B cell (primary cell): ENCODE measurements around the gene SP6. TPM values are rescaled to one million over a fixed set of nuclear protein-coding genes. Genes with fewer than 3 reads are reported as not detected.

ENCODE experiments used
- ATAC-seq: fragments of 200-7000 bp; cut with Tn5 transposase; one replicate; pipeline ENCODE4 v1.10.0; 2021; ENCODE audit warnings: low read depth, mild to moderate bottlenecking, moderate number of reproducible peaks, moderate library complexity
- CTCF ChIA-PET: fragments of 350-600 bp; sonication (Branson Sonifier 250); formaldehyde crosslinking; loops from one replicate; lab custom pipeline; 2021; ENCODE audit warnings: antibody characterized with exemption, inconsistent platforms; lab: Charles Lee
- POLR2A ChIA-PET: fragments of 350-600 bp; sonication (Branson Sonifier 250); formaldehyde crosslinking; loops from one replicate; lab custom pipeline; 2021; ENCODE audit warnings: antibody characterized with exemption; lab: Charles Lee
- DNase-seq: peaks from one replicate; pipeline ENCODE4 v3.0.0; 2013
- H2AFZ ChIP-seq: 2 replicates; pipeline ENCODE4 v1.6.1; 2012; ENCODE audit warnings: mild to moderate bottlenecking, low read depth, low read length; ENCODE audit not compliant: insufficient read depth, poor library complexity, severe bottlenecking
- H3K27ac ChIP-seq, 2 donors: 1 replicate in 1 of 2; 2 replicates in 1 of 2; pipeline ENCODE4 v1.5.1; 2012 to 2013; ENCODE audit warnings: low read length in 2 of 2, mild to moderate bottlenecking in 2 of 2, moderate library complexity in 1 of 2
- H3K27me3 ChIP-seq, 4 experiments: fragments of 200-600 bp in 1 of 4; sonication (generic) in 1 of 4; replicated peaks in 1 of 4; 1 replicate in 2 of 4; 2 replicates in 2 of 4; pipeline versions ENCODE4 v1.6.1 to v1.7.0; 2013 to 2016; ENCODE audit warnings: low read length in 3 of 4, mild to moderate bottlenecking in 2 of 4, mixed read lengths in 1 of 4, moderate library complexity in 1 of 4; ENCODE audit not compliant: insufficient read depth in 4 of 4, control insufficient read depth in 3 of 4; ENCODE audit errors: control extremely low read depth in 1 of 4
- H3K36me3 ChIP-seq, 2 experiments: replicated peaks in 1 of 2; 1 replicate in 1 of 2; 2 replicates in 1 of 2; pipeline versions ENCODE4 v1.6.1 to v1.7.1; 2013; ENCODE audit warnings: low read length in 1 of 2; ENCODE audit not compliant: insufficient read depth in 2 of 2, control insufficient read depth in 1 of 2; ENCODE audit errors: control extremely low read depth in 1 of 2, extremely low read depth in 1 of 2
- H3K4me1 ChIP-seq, 2 donors: fragments of 200-600 bp in 1 of 2; sonication (generic) in 1 of 2; 1 replicate in 1 of 2; 2 replicates in 1 of 2; pipeline versions ENCODE4 v1.5.1 to v1.6.1; 2013 to 2017; ENCODE audit warnings: low read length in 2 of 2; ENCODE audit not compliant: control insufficient read depth in 2 of 2, insufficient read depth in 2 of 2
- H3K4me2 ChIP-seq: replicated peaks from 2 replicates; pipeline ENCODE3; 2012; ENCODE audit warnings: mild to moderate bottlenecking, low read depth, low read length; ENCODE audit not compliant: poor library complexity, severe bottlenecking
- H3K4me3 ChIP-seq, 5 experiments: fragments of 200-600 bp in 1 of 5; sonication (generic) in 1 of 5; 1 replicate in 3 of 5; 2 replicates in 2 of 5; pipeline versions ENCODE4 v1.5.1 to v1.7.0; 2011 to 2016; ENCODE audit warnings: low read length in 4 of 5, mild to moderate bottlenecking in 4 of 5, low read depth in 2 of 5, control low read depth in 1 of 5, moderate library complexity in 1 of 5; ENCODE audit not compliant: insufficient read depth in 1 of 5; ENCODE audit errors: control extremely low read depth in 1 of 5, extremely low read depth in 1 of 5
- H3K79me2 ChIP-seq: fragments of 200-600 bp; sonication (generic); one replicate; pipeline ENCODE4 v1.6.0; 2016; ENCODE audit warnings: low read length; ENCODE audit not compliant: control insufficient read depth, insufficient read depth
- H3K9ac ChIP-seq: fragments of 200-600 bp; sonication (generic); 2 replicates; pipeline ENCODE4 v1.6.1; 2017; ENCODE audit warnings: mild to moderate bottlenecking, low read length, moderate library complexity
- H3K9me3 ChIP-seq, 3 donors: one replicate each; pipeline versions ENCODE4 v1.6.1 to v1.7.1; 2013; ENCODE audit warnings: low read length in 2 of 3; ENCODE audit not compliant: control insufficient read depth in 2 of 3, insufficient read depth in 1 of 3; ENCODE audit errors: control extremely low read depth in 1 of 3
- H4K20me1 ChIP-seq: 2 replicates; pipeline ENCODE4 v1.6.0; 2012; ENCODE audit warnings: mild to moderate bottlenecking, low read length; ENCODE audit not compliant: insufficient read depth, control insufficient read depth, poor library complexity, severe bottlenecking
- H3K27ac Mint-ChIP-seq: one replicate; pipeline ENCODE4 v1.8.0; 2021; ENCODE audit warnings: mixed read lengths
- H3K27me3 Mint-ChIP-seq: one replicate; pipeline ENCODE4 v1.8.0; 2021; ENCODE audit warnings: mixed read lengths
- H3K4me1 Mint-ChIP-seq: one replicate; pipeline ENCODE4 v1.8.0; 2021; ENCODE audit warnings: mixed read lengths
- H3K4me3 Mint-ChIP-seq: one replicate; pipeline ENCODE4 v1.8.0; 2021; ENCODE audit warnings: mixed read lengths
- H3K9me3 Mint-ChIP-seq: one replicate; pipeline ENCODE4 v1.8.0; 2022; ENCODE audit warnings: mixed read lengths; ENCODE audit not compliant: insufficient read depth
- EZH2 ChIP-seq: IDR thresholded peaks from 2 replicates; pipeline ENCODE4 v1.6.1; 2012; ENCODE audit warnings: borderline replicate concordance, low read depth, mild to moderate bottlenecking, moderate library complexity, low read length; ENCODE audit not compliant: insufficient read depth, poor library complexity, severe bottlenecking
- WGBS: methylation state at CpG from one replicate; pipeline ENCODE4 v1.1.5; 2013; ENCODE audit warnings: missing lambda C conversion rate; ENCODE audit not compliant: insufficient coverage; 5-methylcytosine and 5-hydroxymethylcytosine counted together
- intact Hi-C: fragments of 100-400 bp; cut with micrococcal nuclease; formaldehyde crosslinking; loops from one replicate; pipeline ENCODE4 v1.10.0; 2022
- polyA plus RNA-seq: library from polyadenylated mRNA; depleted of rRNA; stranded (reverse); fragments of >200 nt; gene quantifications from 2 replicates; pipeline ENCODE4 v1.2.3, GENCODE V29; 2012
- total RNA-seq, 2 donors: library from RNA; stranded (reverse); fragments of 120-200 nt in 1 of 2; gene quantifications; 1 replicate in 1 of 2; 2 replicates in 1 of 2; pipeline versions ENCODE4 v1.2.3 to v1.2.4, GENCODE V29; 2013 to 2022
- TF ChIP-seq, protein P1 (sequence below): fragments of 200-600 bp; IDR thresholded peaks from one replicate; pipeline ENCODE4 v1.8.0; 2022; ENCODE audit warnings: antibody characterized with exemption, mild to moderate bottlenecking

SP6 gene
- total and polyA plus RNA-seq, 2 donors (not counting 1 experiment from before 2014, with no cell fraction given) = 0.04 TPM; not detected in 1

DNA sequence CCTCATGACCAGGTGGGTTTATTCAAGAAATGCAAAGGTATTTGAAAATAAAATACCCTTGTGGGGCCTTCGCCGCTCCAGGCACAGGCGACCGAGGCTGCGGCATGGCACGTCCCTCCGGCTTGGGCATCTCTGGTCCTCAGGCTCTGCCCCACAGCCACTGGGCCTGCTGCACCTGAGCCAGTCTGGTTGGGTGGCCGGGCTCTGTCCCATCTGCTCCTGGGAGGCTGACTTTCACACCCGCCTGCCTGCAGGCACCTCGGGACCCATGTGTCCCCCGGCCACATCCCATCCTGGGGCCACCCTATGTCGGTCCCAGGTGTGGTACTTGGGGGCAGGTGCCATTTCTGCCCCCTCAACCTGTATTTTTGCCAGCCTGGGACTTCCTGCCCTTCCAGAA is 50.3 kb downstream of the SP6 start:
- H3K9me3 Mint-ChIP-seq = no peaks in the 10 kb centered on the region
- Histone ChIP-seq H2AFZ (no peak overlapping the region), H3K4me2 (no peak overlapping the region), H3K36me3 (no peaks in the 10 kb centered on the region), H4K20me1 (no peaks in the 10 kb centered on the region), H3K9ac (no peak overlapping the region), H3K79me2 (no peaks in the 10 kb centered on the region), H3K4me3 (no peak overlapping the region), H3K27me3 (peaks cover 0 to 8% (median 0%) of the 10 kb centered on the region in 4 experiments), H3K27ac (no peak overlapping the region), H3K4me1 (no peaks in the 10 kb centered on the region), H3K9me3 (no peaks in the 10 kb centered on the region)
- H3K27ac Mint-ChIP-seq = no peak overlapping the region
- peaks cover 1% of the 10 kb centered on the region for H3K4me1 Mint-ChIP-seq
- no peak overlapping the region for H3K4me3 Mint-ChIP-seq
- peaks cover 9% of the 10 kb centered on the region for H3K27me3 Mint-ChIP-seq
- intact Hi-C loops = loop anchor here (10.0 kb wide), 1 partner anchor 106 kb away; the partner anchor contains the start of gene TBKBP1
- DNase-seq (no peak), ATAC-seq (no peak)
- ChIA-PET POLR2A (no interaction called here), CTCF (interaction anchor here (1.1 to 1.9 kb wide), 3 partner anchors 103 to 417 kb away, joined by 3 to 6 read pairs (median 6); no protein-coding TSS in a partner anchor)
- WGBS = 89% methylated on average over 12 of the region's 12 CpGs
- TF ChIP-seq EZH2 = no peak
- TF ChIP-seq, protein P1, sequence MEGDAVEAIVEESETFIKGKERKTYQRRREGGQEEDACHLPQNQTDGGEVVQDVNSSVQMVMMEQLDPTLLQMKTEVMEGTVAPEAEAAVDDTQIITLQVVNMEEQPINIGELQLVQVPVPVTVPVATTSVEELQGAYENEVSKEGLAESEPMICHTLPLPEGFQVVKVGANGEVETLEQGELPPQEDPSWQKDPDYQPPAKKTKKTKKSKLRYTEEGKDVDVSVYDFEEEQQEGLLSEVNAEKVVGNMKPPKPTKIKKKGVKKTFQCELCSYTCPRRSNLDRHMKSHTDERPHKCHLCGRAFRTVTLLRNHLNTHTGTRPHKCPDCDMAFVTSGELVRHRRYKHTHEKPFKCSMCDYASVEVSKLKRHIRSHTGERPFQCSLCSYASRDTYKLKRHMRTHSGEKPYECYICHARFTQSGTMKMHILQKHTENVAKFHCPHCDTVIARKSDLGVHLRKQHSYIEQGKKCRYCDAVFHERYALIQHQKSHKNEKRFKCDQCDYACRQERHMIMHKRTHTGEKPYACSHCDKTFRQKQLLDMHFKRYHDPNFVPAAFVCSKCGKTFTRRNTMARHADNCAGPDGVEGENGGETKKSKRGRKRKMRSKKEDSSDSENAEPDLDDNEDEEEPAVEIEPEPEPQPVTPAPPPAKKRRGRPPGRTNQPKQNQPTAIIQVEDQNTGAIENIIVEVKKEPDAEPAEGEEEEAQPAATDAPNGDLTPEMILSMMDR = no peak

DNA sequence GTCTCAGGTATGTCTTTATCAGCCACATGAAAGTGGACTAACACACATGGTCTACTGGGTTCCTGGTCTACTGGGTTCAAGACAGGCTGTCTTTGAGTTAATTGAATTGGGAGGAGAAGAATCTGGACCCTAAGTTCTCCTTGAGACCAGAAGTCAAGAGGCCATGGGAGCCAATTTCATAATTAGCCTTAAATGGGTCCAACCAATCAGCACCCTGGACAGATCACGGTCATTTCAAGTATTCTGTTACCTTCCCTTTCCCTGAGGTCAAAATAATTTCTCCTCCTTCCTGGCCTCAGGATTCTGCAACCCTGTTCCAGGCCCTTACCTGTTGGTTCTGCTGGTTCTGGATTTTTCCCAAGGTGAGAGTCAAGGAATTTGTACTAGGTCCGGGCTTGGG is 53.2 kb downstream of the SP6 start:
- Histone ChIP-seq H3K4me3 (no peak overlapping the region), H3K4me2 (no peak overlapping the region), H2AFZ (no peak overlapping the region), H3K27me3 (peaks cover 0 to 17% (median 6%) of the 10 kb centered on the region in 4 experiments), H3K36me3 (no peaks in the 10 kb centered on the region), H3K9me3 (no peaks in the 10 kb centered on the region), H3K4me1 (no peaks in the 10 kb centered on the region), H3K79me2 (no peaks in the 10 kb centered on the region), H3K9ac (no peak overlapping the region), H4K20me1 (no peaks in the 10 kb centered on the region), H3K27ac (no peak overlapping the region)
- Mint-ChIP-seq H3K9me3 (no peaks in the 10 kb centered on the region), H3K4me3 (no peak overlapping the region), H3K4me1 (peaks cover 1% of the 10 kb centered on the region), H3K27me3 (peaks cover 27% of the 10 kb centered on the region), H3K27ac (no peak overlapping the region)
- DNase-seq = no peak
- no CpG with 5 or more reads among the region's 2 CpGs for WGBS
- intact Hi-C loops = no loop called here
- ATAC-seq = no peak
- TF ChIP-seq EZH2 = no peak
- TF ChIP-seq, protein P1 = no peak
- CTCF ChIA-PET = interaction anchor here (1.0 kb wide), 1 partner anchor 183 kb away, joined by 3 read pairs; no protein-coding TSS in a partner anchor
- POLR2A ChIA-PET = no interaction called here

Other genes with a start within 250 kb of the SP6 start
- 269 and 278 TPM in 2 replicates for gene KPNB1, start 201.2 kb downstream of the SP6 start, total RNA-seq
- 60.6 and 92.3 TPM in 2 replicates for gene KPNB1, start 201.2 kb downstream of the SP6 start, polyA plus RNA-seq
- gene TBKBP1, start 157.0 kb downstream of the SP6 start, total RNA-seq = 6.6 and 9.3 TPM in 2 replicates
- gene TBKBP1, start 157.0 kb downstream of the SP6 start, polyA plus RNA-seq = 6.8 and 8.4 TPM in 2 replicates
- 8.4 and 10.8 TPM in 2 replicates for gene TBX21, start 117.9 kb downstream of the SP6 start, total RNA-seq
- 6.1 and 10.8 TPM in 2 replicates for gene TBX21, start 117.9 kb downstream of the SP6 start, polyA plus RNA-seq
- gene OSBPL7, start 29.4 kb downstream of the SP6 start, total RNA-seq = 51.0 and 52.5 TPM in 2 replicates
- 45.0 and 61.3 TPM in 2 replicates for gene OSBPL7, start 29.4 kb downstream of the SP6 start, polyA plus RNA-seq
- gene MRPL10, start 19.6 kb downstream of the SP6 start, total RNA-seq = 34.8 and 37.4 TPM in 2 replicates
- gene MRPL10, start 19.6 kb downstream of the SP6 start, polyA plus RNA-seq = 32.4 and 39.4 TPM in 2 replicates
- gene LRRC46, start 19.5 kb downstream of the SP6 start, total RNA-seq = 2.2 and 2.4 TPM in 2 replicates
- 0.69 and 1.6 TPM in 2 replicates for gene LRRC46, start 19.5 kb downstream of the SP6 start, polyA plus RNA-seq
- gene SCRN2, start 9.9 kb downstream of the SP6 start, total RNA-seq = 47.8 and 53.8 TPM in 2 replicates
- gene SCRN2, start 9.9 kb downstream of the SP6 start, polyA plus RNA-seq = 65.2 and 71.9 TPM in 2 replicates
- 32.5 and 35.4 TPM in 2 replicates for gene SP2, start 45.1 kb upstream of the SP6 start, total RNA-seq
- gene SP2, start 45.1 kb upstream of the SP6 start, polyA plus RNA-seq = 25.4 and 27.5 TPM in 2 replicates
- 12.4 and 14.7 TPM in 2 replicates for gene PNPO, start 90.4 kb upstream of the SP6 start, total RNA-seq
- gene PNPO, start 90.4 kb upstream of the SP6 start, polyA plus RNA-seq = 7.3 and 8.0 TPM in 2 replicates
- gene PRR15L, start 106.7 kb upstream of the SP6 start, total RNA-seq = not detected in 2 replicates
- gene PRR15L, start 106.7 kb upstream of the SP6 start, polyA plus RNA-seq = not detected in 2 replicates
- gene CDK5RAP3, start 120.0 kb upstream of the SP6 start, total RNA-seq = 415 and 417 TPM in 2 replicates
- 728 and 990 TPM in 2 replicates for gene CDK5RAP3, start 120.0 kb upstream of the SP6 start, polyA plus RNA-seq
- gene COPZ2, start 186.6 kb upstream of the SP6 start, total RNA-seq = 1.2 and 2.3 TPM in 2 replicates
- 1.0 and 1.2 TPM in 2 replicates for gene COPZ2, start 186.6 kb upstream of the SP6 start, polyA plus RNA-seq
- 58.1 and 66.4 TPM in 2 replicates for gene NFE2L1, start 197.2 kb upstream of the SP6 start, total RNA-seq
- 20.4 and 25.2 TPM in 2 replicates for gene NFE2L1, start 197.2 kb upstream of the SP6 start, polyA plus RNA-seq